Cardiac muscle cell (in vitro differentiated cells and primary cell): ENCODE measurements around the gene GRB10. TPM values are rescaled to one million over a fixed set of nuclear protein-coding genes. Genes with fewer than 3 reads are reported as not detected.

ENCODE experiments used
- DNase-seq, 2 donors: peaks; one replicate each; pipeline versions ENCODE4 v3.0.0 to v3.0.0-alpha.2; 2010 to 2017; ENCODE audit warnings: low read depth in 1 of 2, low spot score in 1 of 2
- H3K27ac ChIP-seq: fragments of 200-600 bp; sonication (generic); 2 replicates; pipeline ENCODE4 v1.5.1; 2016
- H3K27me3 ChIP-seq: fragments of 200-600 bp; sonication (generic); 2 replicates; pipeline ENCODE4 v1.6.0; 2016; ENCODE audit warnings: control low read depth
- H3K36me3 ChIP-seq: fragments of 200-600 bp; sonication (generic); 2 replicates; pipeline ENCODE4 v1.5.1; 2016; ENCODE audit warnings: control low read depth
- H3K4me1 ChIP-seq: fragments of 200-600 bp; sonication (generic); 2 replicates; pipeline ENCODE4 v1.8.1; 2017; ENCODE audit warnings: low read depth, mild to moderate bottlenecking, mixed run types
- H3K4me3 ChIP-seq: fragments of 200-600 bp; sonication (generic); 2 replicates; pipeline ENCODE4 v1.5.1; 2016; ENCODE audit warnings: mild to moderate bottlenecking
- H3K9me3 ChIP-seq: fragments of 200-600 bp; sonication (generic); 2 replicates; pipeline ENCODE4 v1.5.1; 2017; ENCODE audit warnings: low read depth, mild to moderate bottlenecking, control low read depth
- CTCF ChIP-seq: IDR thresholded peaks from 2 replicates; pipeline ENCODE4 v1.5.1; 2012; ENCODE audit warnings: low read depth, mild to moderate bottlenecking, low read length
- polyA plus RNA-seq: library from polyadenylated mRNA; unstranded; fragments of >200 nt; fragmentation: Nextera tagmentation; extraction: Ambion mirVana; gene quantifications from 2 replicates; pipeline ENCODE4 v1.2.1, GENCODE V29; 2016
- total RNA-seq: library from RNA; depleted of rRNA; stranded (reverse); fragments of >200 nt; gene quantifications from 2 replicates; pipeline ENCODE4 v1.2.3, GENCODE V29; 2016

Gene GRB10
- total and polyA plus RNA-seq, 2 experiments from 2014 or later = 9.9 to 25.3 TPM

- no peaks in the 10 kb centered on the region for H3K36me3 ChIP-seq
- peak; percentile 7 to 36 for DNase-seq
- H3K4me1 ChIP-seq = peaks cover 8% of the 10 kb centered on the region
- H3K27ac ChIP-seq = no peak overlapping the region
- no peaks in the 10 kb centered on the region for H3K27me3 ChIP-seq
- H3K9me3 ChIP-seq = no peaks in the 10 kb centered on the region
- H3K4me3 ChIP-seq = no peak overlapping the region
- peak; percentile 20 for TF ChIP-seq CTCF
These were observed 167.8 kb downstream of the GRB10 start for GRCh38 chr7:50614721-50615518.

GRCh38 chr7:50613473-50613872 lies 169.2 kb downstream of the GRB10 start:
- H3K9me3 ChIP-seq = no peaks in the 10 kb centered on the region
- H3K36me3 ChIP-seq = no peaks in the 10 kb centered on the region
- no peaks in the 10 kb centered on the region for H3K27me3 ChIP-seq
- no peak for DNase-seq
- no peak overlapping the region for H3K27ac ChIP-seq
- H3K4me3 ChIP-seq = no peak overlapping the region
- no peak for TF ChIP-seq CTCF
- peaks cover 8% of the 10 kb centered on the region for H3K4me1 ChIP-seq

GRCh38 chr7:50612704-50613103 lies 170.0 kb downstream of the GRB10 start:
- Histone ChIP-seq H3K9me3 (no peaks in the 10 kb centered on the region), H3K4me3 (no peak overlapping the region), H3K4me1 (peaks cover 6% of the 10 kb centered on the region), H3K36me3 (no peaks in the 10 kb centered on the region), H3K27ac (no peak overlapping the region), H3K27me3 (no peaks in the 10 kb centered on the region)
- no peak for TF ChIP-seq CTCF
- no peak for DNase-seq

DNA sequence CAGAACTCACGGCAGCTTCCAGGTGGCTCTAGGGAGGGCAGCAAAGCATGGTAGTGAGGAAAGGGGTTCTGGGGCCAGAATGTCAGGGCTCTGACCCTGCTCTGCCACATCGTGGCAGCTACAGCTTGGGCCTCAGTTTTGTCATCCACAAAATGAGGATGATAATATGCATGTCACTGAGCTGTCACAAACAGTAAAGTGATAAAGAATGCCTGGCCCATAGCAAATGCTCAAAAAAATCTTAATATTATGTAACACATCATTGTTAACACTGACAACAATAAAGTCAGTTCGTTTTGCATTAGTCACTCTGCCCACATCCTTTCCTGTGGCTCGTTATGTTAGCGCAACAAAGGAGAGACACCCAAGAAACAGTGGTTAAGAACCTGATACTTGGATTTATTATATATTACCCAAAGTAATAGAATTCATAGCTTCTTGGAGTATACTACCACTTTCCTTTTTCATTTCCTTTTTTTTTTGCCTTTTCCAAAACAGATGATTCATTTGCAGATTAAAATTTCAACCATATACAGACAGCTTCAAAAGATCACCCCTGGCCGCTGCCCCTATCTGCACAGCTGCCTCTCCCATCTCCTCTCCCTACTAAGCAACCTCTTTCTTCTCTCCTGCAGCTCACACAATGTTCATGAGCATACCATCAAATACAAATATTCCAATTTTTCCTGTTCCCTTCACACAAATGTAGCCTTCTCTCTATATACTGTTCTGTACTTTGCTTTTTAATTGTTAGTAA lies 172.0 kb downstream of the GRB10 start:
- no peak for TF ChIP-seq CTCF
- H3K4me3 ChIP-seq = no peak overlapping the region
- no peaks in the 10 kb centered on the region for H3K9me3 ChIP-seq
- H3K27ac ChIP-seq = no peak overlapping the region
- no peaks in the 10 kb centered on the region for H3K4me1 ChIP-seq
- peak in 1 of 2 donors; percentile 70 for DNase-seq
- H3K36me3 ChIP-seq = no peaks in the 10 kb centered on the region
- no peaks in the 10 kb centered on the region for H3K27me3 ChIP-seq

- Histone ChIP-seq H3K27me3 (no peaks in the 10 kb centered on the region), H3K9me3 (no peaks in the 10 kb centered on the region), H3K27ac (no peak overlapping the region), H3K4me1 (no peaks in the 10 kb centered on the region), H3K4me3 (no peak overlapping the region), H3K36me3 (no peaks in the 10 kb centered on the region)
- no peak for TF ChIP-seq CTCF
- no peak for DNase-seq
These were observed 174.3 kb downstream of the GRB10 start for GRCh38 chr7:50608196-50608906.
